ENCODE measurements around the gene CCDC102A.

DNA sequence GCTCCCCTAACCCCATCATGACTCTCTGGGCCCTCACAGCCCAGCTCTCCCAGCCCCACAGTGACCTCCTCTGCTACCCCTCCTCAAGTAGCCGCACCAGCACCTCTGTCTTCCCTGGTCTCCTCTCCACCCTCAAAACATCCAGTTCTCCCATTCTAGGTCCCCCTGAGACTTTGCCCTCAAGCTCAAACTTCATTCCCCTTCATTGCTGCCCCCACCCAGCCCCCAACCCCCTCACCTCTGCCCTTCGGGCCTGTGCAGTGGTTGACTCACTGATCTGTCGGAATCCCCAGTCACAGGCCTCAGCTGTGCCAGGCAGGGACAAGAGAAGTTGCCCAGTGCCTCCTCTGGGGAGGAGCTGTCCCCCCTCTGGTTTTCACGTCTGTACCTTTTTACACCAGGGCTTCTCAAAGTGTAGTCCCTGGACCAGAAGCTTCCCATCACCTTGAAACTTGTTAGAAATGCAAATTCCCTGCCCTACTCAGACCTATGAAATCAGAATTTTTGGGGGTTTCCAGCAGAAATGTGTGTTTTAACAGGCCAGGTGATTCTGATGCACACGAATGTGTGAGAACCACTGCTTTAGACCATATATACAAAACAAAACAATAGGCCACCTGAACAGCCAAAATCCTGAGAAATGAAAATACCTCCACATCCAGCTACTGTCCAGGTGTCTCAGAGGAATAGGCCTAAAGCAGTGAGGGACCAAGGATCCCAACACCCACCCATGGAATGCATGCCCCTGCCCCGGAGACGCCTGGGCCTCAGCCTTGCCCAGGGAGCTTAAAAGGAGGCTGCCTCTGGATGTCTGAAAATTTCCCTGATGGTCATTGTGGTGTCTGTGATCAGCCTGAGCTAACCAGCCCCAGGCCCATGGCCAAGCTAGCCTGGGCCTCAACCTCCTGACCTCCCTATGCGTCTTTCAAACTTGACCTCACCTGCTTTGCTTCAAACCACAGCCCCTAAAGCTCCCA is 49.2 kb downstream of the CCDC102A start:
- TF ChIP-seq, protein P1, sequence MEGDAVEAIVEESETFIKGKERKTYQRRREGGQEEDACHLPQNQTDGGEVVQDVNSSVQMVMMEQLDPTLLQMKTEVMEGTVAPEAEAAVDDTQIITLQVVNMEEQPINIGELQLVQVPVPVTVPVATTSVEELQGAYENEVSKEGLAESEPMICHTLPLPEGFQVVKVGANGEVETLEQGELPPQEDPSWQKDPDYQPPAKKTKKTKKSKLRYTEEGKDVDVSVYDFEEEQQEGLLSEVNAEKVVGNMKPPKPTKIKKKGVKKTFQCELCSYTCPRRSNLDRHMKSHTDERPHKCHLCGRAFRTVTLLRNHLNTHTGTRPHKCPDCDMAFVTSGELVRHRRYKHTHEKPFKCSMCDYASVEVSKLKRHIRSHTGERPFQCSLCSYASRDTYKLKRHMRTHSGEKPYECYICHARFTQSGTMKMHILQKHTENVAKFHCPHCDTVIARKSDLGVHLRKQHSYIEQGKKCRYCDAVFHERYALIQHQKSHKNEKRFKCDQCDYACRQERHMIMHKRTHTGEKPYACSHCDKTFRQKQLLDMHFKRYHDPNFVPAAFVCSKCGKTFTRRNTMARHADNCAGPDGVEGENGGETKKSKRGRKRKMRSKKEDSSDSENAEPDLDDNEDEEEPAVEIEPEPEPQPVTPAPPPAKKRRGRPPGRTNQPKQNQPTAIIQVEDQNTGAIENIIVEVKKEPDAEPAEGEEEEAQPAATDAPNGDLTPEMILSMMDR (IDR thresholded peaks at IDR 0.05), result no peak
- TF ChIP-seq, protein P2, sequence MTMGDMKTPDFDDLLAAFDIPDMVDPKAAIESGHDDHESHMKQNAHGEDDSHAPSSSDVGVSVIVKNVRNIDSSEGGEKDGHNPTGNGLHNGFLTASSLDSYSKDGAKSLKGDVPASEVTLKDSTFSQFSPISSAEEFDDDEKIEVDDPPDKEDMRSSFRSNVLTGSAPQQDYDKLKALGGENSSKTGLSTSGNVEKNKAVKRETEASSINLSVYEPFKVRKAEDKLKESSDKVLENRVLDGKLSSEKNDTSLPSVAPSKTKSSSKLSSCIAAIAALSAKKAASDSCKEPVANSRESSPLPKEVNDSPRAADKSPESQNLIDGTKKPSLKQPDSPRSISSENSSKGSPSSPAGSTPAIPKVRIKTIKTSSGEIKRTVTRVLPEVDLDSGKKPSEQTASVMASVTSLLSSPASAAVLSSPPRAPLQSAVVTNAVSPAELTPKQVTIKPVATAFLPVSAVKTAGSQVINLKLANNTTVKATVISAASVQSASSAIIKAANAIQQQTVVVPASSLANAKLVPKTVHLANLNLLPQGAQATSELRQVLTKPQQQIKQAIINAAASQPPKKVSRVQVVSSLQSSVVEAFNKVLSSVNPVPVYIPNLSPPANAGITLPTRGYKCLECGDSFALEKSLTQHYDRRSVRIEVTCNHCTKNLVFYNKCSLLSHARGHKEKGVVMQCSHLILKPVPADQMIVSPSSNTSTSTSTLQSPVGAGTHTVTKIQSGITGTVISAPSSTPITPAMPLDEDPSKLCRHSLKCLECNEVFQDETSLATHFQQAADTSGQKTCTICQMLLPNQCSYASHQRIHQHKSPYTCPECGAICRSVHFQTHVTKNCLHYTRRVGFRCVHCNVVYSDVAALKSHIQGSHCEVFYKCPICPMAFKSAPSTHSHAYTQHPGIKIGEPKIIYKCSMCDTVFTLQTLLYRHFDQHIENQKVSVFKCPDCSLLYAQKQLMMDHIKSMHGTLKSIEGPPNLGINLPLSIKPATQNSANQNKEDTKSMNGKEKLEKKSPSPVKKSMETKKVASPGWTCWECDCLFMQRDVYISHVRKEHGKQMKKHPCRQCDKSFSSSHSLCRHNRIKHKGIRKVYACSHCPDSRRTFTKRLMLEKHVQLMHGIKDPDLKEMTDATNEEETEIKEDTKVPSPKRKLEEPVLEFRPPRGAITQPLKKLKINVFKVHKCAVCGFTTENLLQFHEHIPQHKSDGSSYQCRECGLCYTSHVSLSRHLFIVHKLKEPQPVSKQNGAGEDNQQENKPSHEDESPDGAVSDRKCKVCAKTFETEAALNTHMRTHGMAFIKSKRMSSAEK (CRISPR knock-in tag; IDR thresholded peaks at IDR 0.05; ENCODE audit: borderline replicate concordance), result no peak
- TF ChIP-seq NFYB (CRISPR knock-in tag; conservative IDR thresholded peaks at IDR 0.05; ENCODE audit: low read depth) (no peak), ATF1 (CRISPR knock-in tag; IDR thresholded peaks at IDR 0.05) (no peak), KAT7 (CRISPR knock-in tag; IDR thresholded peaks at IDR 0.05; ENCODE audit: borderline replicate concordance) (no peak), NR3C1 (CRISPR knock-in tag; conservative IDR thresholded peaks at IDR 0.05; ENCODE audit: low read depth) (no peak), TEAD4 (CRISPR knock-in tag; IDR thresholded peaks at IDR 0.05) (no peak), GRHL2 (CRISPR knock-in tag; IDR thresholded peaks at IDR 0.05; ENCODE audit: insufficient replicate concordance, severe bottlenecking) (no peak), ZNF138 (CRISPR knock-in tag; conservative IDR thresholded peaks at IDR 0.05) (no peak)
- TF ChIP-seq, protein P3, sequence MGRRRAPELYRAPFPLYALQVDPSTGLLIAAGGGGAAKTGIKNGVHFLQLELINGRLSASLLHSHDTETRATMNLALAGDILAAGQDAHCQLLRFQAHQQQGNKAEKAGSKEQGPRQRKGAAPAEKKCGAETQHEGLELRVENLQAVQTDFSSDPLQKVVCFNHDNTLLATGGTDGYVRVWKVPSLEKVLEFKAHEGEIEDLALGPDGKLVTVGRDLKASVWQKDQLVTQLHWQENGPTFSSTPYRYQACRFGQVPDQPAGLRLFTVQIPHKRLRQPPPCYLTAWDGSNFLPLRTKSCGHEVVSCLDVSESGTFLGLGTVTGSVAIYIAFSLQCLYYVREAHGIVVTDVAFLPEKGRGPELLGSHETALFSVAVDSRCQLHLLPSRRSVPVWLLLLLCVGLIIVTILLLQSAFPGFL (CRISPR knock-in tag; IDR thresholded peaks at IDR 0.05; ENCODE audit: borderline replicate concordance), result no peak
- TF ChIP-seq, protein P4, sequence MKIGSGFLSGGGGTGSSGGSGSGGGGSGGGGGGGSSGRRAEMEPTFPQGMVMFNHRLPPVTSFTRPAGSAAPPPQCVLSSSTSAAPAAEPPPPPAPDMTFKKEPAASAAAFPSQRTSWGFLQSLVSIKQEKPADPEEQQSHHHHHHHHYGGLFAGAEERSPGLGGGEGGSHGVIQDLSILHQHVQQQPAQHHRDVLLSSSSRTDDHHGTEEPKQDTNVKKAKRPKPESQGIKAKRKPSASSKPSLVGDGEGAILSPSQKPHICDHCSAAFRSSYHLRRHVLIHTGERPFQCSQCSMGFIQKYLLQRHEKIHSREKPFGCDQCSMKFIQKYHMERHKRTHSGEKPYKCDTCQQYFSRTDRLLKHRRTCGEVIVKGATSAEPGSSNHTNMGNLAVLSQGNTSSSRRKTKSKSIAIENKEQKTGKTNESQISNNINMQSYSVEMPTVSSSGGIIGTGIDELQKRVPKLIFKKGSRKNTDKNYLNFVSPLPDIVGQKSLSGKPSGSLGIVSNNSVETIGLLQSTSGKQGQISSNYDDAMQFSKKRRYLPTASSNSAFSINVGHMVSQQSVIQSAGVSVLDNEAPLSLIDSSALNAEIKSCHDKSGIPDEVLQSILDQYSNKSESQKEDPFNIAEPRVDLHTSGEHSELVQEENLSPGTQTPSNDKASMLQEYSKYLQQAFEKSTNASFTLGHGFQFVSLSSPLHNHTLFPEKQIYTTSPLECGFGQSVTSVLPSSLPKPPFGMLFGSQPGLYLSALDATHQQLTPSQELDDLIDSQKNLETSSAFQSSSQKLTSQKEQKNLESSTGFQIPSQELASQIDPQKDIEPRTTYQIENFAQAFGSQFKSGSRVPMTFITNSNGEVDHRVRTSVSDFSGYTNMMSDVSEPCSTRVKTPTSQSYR (CRISPR knock-in tag; IDR thresholded peaks at IDR 0.05), result no peak
- TF ChIP-seq, protein P5, sequence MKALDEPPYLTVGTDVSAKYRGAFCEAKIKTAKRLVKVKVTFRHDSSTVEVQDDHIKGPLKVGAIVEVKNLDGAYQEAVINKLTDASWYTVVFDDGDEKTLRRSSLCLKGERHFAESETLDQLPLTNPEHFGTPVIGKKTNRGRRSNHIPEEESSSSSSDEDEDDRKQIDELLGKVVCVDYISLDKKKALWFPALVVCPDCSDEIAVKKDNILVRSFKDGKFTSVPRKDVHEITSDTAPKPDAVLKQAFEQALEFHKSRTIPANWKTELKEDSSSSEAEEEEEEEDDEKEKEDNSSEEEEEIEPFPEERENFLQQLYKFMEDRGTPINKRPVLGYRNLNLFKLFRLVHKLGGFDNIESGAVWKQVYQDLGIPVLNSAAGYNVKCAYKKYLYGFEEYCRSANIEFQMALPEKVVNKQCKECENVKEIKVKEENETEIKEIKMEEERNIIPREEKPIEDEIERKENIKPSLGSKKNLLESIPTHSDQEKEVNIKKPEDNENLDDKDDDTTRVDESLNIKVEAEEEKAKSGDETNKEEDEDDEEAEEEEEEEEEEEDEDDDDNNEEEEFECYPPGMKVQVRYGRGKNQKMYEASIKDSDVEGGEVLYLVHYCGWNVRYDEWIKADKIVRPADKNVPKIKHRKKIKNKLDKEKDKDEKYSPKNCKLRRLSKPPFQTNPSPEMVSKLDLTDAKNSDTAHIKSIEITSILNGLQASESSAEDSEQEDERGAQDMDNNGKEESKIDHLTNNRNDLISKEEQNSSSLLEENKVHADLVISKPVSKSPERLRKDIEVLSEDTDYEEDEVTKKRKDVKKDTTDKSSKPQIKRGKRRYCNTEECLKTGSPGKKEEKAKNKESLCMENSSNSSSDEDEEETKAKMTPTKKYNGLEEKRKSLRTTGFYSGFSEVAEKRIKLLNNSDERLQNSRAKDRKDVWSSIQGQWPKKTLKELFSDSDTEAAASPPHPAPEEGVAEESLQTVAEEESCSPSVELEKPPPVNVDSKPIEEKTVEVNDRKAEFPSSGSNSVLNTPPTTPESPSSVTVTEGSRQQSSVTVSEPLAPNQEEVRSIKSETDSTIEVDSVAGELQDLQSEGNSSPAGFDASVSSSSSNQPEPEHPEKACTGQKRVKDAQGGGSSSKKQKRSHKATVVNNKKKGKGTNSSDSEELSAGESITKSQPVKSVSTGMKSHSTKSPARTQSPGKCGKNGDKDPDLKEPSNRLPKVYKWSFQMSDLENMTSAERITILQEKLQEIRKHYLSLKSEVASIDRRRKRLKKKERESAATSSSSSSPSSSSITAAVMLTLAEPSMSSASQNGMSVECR (CRISPR knock-in tag; IDR thresholded peaks at IDR 0.05; ENCODE audit: borderline replicate concordance), result no peak
- TF ChIP-seq, protein P6, sequence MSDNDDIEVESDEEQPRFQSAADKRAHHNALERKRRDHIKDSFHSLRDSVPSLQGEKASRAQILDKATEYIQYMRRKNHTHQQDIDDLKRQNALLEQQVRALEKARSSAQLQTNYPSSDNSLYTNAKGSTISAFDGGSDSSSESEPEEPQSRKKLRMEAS (CRISPR knock-in tag; IDR thresholded peaks at IDR 0.05), result no peak

All from WTC11 (cell line).